Smooth muscle cell (in vitro differentiated cells): ENCODE data around the gene SCN1A. TPM values are rescaled to one million over a fixed set of nuclear protein-coding genes. Genes with fewer than 3 reads are reported as not detected.

ENCODE experiments used
- DNase-seq: peaks from one replicate; lab custom pipeline; 2025; ENCODE audit not compliant: unreplicated experiment; lab: John Stamatoyannopoulos, UW
- H2AFZ ChIP-seq: fragments of 200-600 bp; sonication (generic); 2 replicates; pipeline ENCODE4 v1.6.0; 2016; ENCODE audit warnings: antibody characterized with exemption, low read depth, mild to moderate bottlenecking
- H3F3A ChIP-seq: fragments of 200-600 bp; sonication (generic); 2 replicates; pipeline ENCODE4 v1.6.0; 2017; ENCODE audit warnings: antibody characterized with exemption, low read depth
- H3K27ac ChIP-seq: fragments of 200-600 bp; sonication (generic); 2 replicates; pipeline ENCODE4 v1.5.1; 2016; ENCODE audit warnings: low read depth, mild to moderate bottlenecking
- H3K27me3 ChIP-seq: fragments of 200-600 bp; sonication (generic); 2 replicates; pipeline ENCODE4 v1.6.1; 2016; ENCODE audit warnings: low read depth, mild to moderate bottlenecking
- H3K36me3 ChIP-seq: fragments of 200-600 bp; sonication (generic); 2 replicates; pipeline ENCODE4 v1.5.1; 2016; ENCODE audit warnings: low read depth
- H3K4me1 ChIP-seq: fragments of 200-600 bp; sonication (generic); 2 replicates; pipeline ENCODE4 v1.5.1; 2016; ENCODE audit warnings: low read depth
- H3K4me2 ChIP-seq: fragments of 200-600 bp; sonication (generic); 2 replicates; pipeline ENCODE4 v1.6.0; 2016; ENCODE audit warnings: mild to moderate bottlenecking
- H3K4me3 ChIP-seq: fragments of 200-600 bp; sonication (generic); 2 replicates; pipeline ENCODE4 v1.5.1; 2016; ENCODE audit warnings: mild to moderate bottlenecking
- H3K79me2 ChIP-seq: fragments of 200-600 bp; sonication (generic); 2 replicates; pipeline ENCODE4 v1.6.0; 2016; ENCODE audit warnings: low read depth, mild to moderate bottlenecking
- H3K9ac ChIP-seq: fragments of 200-600 bp; sonication (generic); 2 replicates; pipeline ENCODE4 v1.6.0; 2016; ENCODE audit warnings: low read depth
- H3K9me3 ChIP-seq: fragments of 200-600 bp; sonication (generic); replicated peaks from 2 replicates; pipeline ENCODE4 v1.5.1; 2016; ENCODE audit warnings: low read depth
- H4K20me1 ChIP-seq: fragments of 200-600 bp; sonication (generic); 2 replicates; pipeline ENCODE4 v1.6.0; 2016; ENCODE audit warnings: low read depth
- WGBS: methylation state at CpG from one replicate; pipeline ENCODE4 v1.1.7; 2016; ENCODE audit warnings: low lambda C conversion rate; 5-methylcytosine and 5-hydroxymethylcytosine counted together
- polyA plus RNA-seq: library from polyadenylated mRNA; unstranded; fragments of >200 nt; fragmentation: Nextera tagmentation; extraction: Ambion mirVana; gene quantifications from 2 replicates; pipeline ENCODE4 v1.2.1, GENCODE V29; 2016
- total RNA-seq: library from RNA; depleted of rRNA; stranded (reverse); fragments of >200 nt; gene quantifications from 2 replicates; pipeline ENCODE4 v1.2.3, GENCODE V29; 2014
- TF ChIP-seq, protein P1 (sequence below): fragments of 200-600 bp; sonication (generic); IDR thresholded peaks from 2 replicates; pipeline ENCODE4 v1.5.1; 2017; ENCODE audit warnings: borderline replicate concordance, mild to moderate bottlenecking, antibody characterized with exemption; ENCODE audit not compliant: insufficient read depth, poor library complexity, severe bottlenecking

SCN1A gene
- total and polyA plus RNA-seq, 2 experiments from 2014 or later, result not detected

DNA sequence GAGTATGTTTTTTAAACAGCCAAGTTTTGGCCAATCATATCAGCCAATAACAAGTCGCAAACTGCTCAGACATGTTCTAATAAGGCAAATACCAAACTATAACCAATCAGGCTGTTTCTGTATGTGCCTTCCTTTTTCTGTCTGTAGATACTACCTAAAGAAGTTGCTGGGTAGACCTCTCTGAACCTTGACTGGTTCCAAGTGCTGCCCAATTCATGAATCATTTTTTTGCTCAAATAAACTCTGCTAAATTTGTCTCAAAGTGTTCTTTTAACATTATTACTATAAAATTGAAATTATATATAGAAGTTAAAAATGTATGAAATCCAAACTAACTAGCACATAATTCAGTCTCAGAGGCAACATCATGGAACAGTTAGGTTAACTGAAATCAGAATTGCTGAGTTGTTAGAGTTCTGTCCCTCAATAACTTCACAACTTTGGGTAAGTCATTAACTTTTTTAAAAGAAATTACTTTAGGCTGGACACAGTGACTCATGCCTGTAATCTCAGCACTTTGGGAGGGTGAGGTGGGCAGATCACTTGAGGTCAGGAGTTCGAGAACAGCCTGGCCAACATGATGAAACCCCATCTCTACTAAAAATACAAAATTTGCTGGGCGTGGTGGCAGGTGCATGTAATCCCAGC, 169.4 kb downstream of the SCN1A start:
- DNase-seq, result no peak
- Histone ChIP-seq H3K27ac (no peak overlapping the region), H3K27me3 (no peaks in the 10 kb centered on the region), H3K36me3 (no peaks in the 10 kb centered on the region), H3K4me1 (peaks cover 9% of the 10 kb centered on the region), H3F3A (peaks cover 6% of the 10 kb centered on the region), H4K20me1 (no peaks in the 10 kb centered on the region), H3K9ac (no peak overlapping the region), H3K79me2 (no peaks in the 10 kb centered on the region), H3K9me3 (no peaks in the 10 kb centered on the region), H2AFZ (no peak overlapping the region), H3K4me3 (no peak overlapping the region), H3K4me2 (no peak overlapping the region)
- TF ChIP-seq, protein P1, sequence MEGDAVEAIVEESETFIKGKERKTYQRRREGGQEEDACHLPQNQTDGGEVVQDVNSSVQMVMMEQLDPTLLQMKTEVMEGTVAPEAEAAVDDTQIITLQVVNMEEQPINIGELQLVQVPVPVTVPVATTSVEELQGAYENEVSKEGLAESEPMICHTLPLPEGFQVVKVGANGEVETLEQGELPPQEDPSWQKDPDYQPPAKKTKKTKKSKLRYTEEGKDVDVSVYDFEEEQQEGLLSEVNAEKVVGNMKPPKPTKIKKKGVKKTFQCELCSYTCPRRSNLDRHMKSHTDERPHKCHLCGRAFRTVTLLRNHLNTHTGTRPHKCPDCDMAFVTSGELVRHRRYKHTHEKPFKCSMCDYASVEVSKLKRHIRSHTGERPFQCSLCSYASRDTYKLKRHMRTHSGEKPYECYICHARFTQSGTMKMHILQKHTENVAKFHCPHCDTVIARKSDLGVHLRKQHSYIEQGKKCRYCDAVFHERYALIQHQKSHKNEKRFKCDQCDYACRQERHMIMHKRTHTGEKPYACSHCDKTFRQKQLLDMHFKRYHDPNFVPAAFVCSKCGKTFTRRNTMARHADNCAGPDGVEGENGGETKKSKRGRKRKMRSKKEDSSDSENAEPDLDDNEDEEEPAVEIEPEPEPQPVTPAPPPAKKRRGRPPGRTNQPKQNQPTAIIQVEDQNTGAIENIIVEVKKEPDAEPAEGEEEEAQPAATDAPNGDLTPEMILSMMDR, result no peak
- WGBS, result 86% methylated on average over 3 of the region's 3 CpGs

GRCh38 chr2:165957030-165957675, 170.7 kb downstream of the SCN1A start:
- no peak overlapping the region for H3K27ac ChIP-seq
- no peak for DNase-seq
- TF ChIP-seq, protein P1, result no peak
- H3K4me1 ChIP-seq, result peaks cover 9% of the 10 kb centered on the region
- H3K27me3 ChIP-seq, result no peaks in the 10 kb centered on the region
- no peak overlapping the region for H3K9ac ChIP-seq
- H3F3A ChIP-seq, result peaks cover 6% of the 10 kb centered on the region
- no peak overlapping the region for H3K4me2 ChIP-seq
- H3K79me2 ChIP-seq, result peaks cover 6% of the 10 kb centered on the region
- no peaks in the 10 kb centered on the region for H3K36me3 ChIP-seq
- no peaks in the 10 kb centered on the region for H4K20me1 ChIP-seq
- H3K4me3 ChIP-seq, result no peak overlapping the region
- no peak overlapping the region for H2AFZ ChIP-seq
- WGBS, result 98% methylated on average over 46 of the region's 60 CpGs
- H3K9me3 ChIP-seq, result no peaks in the 10 kb centered on the region

DNA sequence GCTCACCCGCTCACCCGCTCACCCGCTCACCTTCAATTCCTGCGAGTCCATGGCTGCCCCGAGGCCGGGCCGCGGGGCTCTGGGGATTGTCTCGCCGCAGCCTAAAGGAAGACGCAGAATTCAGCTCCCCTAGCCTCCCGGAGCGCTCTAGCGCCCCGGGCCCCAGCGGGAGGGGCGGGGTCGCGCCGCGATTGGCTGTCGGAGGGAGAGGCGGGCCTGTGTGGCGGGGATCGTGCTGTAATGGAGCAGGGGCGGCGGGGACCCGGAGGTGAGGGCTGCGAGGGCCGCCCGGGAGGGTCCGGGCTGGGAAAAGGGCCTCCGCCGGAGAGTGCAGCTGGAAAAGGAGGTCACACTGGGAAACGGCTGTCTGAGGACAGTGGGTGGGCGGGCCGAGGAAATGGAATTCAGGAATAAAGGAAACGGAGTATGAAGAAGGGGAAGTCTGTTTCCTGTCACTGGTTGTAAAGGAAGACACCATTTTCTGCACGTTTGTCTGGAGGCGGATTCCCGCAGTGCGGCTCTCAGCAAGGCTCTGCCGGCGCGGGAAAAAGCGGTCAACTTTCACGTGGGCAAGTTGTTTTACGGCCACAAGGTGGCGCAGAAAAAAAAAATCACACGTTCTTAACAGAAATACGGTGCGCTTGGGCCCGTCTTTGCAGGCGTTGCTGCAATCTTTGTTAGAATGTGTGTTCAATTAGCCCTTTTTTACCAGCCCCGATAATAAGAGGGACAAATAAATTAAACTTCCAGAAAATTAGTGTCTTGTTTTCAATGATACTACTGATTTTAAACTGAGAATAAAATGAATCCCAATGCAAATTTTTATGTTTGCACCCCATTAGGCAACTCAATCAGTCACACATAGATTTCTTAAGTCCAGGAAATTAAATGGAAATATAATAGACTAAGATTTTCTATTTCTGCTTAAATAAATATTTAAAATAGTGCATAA, 173.9 kb downstream of the SCN1A start, which contains the start of gene TTC21B:
Gene TTC21B (minus strand): TSS at position 122 of the 952 bp plus-strand sequence. CDS start 71 bp downstream, at position 51.
- peak within 1 kb of the TSS; percentile 67 for H2AFZ ChIP-seq
- WGBS, result under 1% methylated on average over 38 of the region's 55 CpGs
- H3F3A ChIP-seq, result peaks cover 6% of the 10 kb centered on the region
- TF ChIP-seq, protein P1, result peak; percentile 85
- peaks cover 2% of the 10 kb centered on the region for H3K36me3 ChIP-seq
- DNase-seq, result peak; percentile 85
- H4K20me1 ChIP-seq, result peaks cover 18% of the 10 kb centered on the region
- peaks cover 34% of the 10 kb centered on the region for H3K79me2 ChIP-seq
- peak within 1 kb of the TSS; percentile 78 for H3K27ac ChIP-seq
- peak within 1 kb of the TSS; percentile 85 for H3K4me2 ChIP-seq
- H3K4me3 ChIP-seq, result peak within 1 kb of the TSS; percentile 78
- H3K9ac ChIP-seq, result peak within 1 kb of the TSS; percentile 87
- H3K27me3 ChIP-seq, result no peaks in the 10 kb centered on the region
- no peaks in the 10 kb centered on the region for H3K9me3 ChIP-seq
- H3K4me1 ChIP-seq, result peaks cover 17% of the 10 kb centered on the region
